GM19438 (cell line): Measurements from ENCODE around the gene KRT6A.

ENCODE experiments used
- ATAC-seq: cut with Tn5 transposase; IDR thresholded peaks from one replicate; pipeline ENCODE4 v1.9.1; 2021; ENCODE audit warnings: low read depth; ENCODE audit not compliant: unreplicated experiment

KRT6A gene

DNA sequence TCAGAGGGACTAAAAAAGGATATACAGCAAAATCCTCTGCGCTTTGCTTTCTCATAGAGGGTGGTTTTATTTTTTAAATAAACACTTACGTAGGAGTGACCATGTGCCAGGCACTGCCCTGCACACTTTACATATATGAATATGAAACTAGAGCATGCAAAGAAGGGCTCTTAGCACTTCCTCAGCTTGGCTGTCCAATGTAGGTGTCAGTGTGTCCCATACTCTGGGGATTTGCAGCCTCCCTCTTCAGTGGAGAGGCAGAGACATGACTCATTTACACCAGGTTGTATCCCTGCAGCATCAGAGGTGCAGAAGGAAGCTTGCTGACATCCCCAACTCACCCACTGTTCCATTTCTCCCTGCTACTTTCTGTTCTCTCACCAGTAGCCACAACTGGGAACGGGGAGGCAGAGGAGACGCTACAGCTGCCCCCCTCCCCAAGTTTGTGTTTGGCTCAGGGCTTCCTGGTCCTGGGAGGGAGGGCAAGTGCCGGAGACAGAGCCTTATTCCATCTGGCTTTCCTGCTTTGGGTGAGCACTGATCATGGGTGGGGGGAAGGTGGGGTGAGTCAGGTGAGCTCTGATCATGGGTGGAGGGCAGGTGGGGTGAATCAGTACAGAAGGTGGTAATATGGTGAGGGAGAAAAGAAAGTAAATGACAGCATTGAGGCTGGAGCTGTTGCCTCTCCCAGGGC, 32.0 kb upstream of the KRT6A start:
- ATAC-seq = no peak

DNA sequence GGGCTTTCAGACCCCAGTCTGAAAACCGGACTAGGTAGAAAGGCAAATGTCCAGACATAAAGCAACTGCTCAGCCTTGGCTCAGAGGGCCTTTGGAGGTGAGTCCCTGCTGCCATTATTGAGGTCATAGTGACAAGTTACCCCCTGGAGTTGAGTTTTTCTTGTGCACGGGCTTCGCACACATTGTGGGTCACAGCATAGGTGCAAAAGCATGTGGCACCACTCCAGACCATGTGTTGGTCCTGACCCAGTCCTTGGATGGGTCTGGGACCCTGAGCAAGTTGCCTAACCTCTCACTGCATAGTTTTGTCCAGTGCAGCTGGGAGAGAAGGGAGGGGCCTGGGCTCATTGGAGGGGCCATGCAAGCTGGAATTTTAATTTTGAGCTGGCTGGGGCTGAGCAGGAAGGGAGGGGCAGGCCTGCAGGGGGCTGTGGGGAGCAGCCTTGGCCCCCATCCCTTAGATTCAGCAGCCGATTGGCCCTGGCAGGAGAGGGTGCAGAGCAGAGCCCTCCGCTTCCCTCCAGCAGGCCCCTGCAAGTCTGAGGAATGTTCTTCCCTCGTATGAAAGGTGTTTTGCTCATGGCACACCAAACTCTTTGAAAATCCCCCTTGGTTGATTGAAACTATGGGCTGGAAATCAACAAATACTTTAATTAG, 31.3 kb upstream of the KRT6A start:
- ATAC-seq = no peak

DNA sequence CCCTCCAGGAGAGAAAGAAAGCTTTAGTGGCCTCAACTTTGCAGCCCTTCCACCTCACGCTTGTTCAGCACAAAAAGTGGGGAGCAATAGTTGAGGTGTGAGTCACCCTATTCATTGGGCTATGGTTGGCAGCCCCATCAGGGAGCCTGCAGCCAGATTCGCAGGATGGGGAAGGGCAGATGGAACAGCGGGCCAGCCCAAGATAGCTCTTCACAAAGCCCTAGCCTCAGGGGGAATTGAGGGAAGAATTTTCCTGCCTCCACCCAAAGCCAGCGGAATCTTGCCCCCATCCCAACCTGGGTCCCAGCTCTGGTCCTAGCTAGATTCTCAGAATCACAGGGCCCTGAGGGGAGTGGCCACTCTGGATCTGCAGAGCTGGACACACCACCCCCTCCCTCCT, 30.8 kb upstream of the KRT6A start:
- no peak for ATAC-seq

- ATAC-seq = no peak
These were observed 29.4 kb upstream of the KRT6A start for GRCh38 chr12:52522346-52523011.

DNA sequence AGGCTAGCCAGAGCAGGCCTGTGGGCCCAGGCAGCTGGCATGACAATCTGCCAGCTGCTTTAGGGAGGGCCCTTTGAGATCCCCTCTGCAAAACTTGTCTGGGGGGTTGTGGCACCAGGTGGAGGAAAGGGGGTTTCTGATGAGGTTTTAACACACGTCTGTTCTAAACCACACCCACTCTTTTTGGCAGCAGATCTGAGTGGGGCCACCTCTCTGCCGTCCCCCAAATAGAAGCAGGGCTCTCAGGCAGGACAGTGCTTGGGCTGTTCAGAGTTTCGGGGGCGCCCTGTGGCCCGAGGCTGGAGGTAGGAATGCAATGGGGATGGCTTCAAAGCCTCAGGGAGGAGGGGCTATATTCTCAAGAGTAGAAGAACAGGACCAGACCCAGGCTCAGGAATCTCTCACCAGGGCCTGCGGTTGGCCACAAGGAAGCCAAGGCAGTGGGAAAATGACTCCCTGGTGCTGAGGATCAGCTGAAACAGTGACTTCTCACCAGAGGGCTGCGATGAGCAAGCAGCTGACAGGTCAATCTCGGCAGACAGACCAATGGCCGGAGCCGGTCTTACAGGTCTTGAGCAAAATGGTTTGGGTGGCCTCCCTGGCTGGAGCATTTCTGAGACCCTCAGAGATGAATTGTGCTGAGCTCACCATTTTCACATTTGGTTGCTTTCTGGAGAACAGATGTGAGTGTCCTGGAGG, 28.7 kb upstream of the KRT6A start:
- ATAC-seq = no peak

DNA sequence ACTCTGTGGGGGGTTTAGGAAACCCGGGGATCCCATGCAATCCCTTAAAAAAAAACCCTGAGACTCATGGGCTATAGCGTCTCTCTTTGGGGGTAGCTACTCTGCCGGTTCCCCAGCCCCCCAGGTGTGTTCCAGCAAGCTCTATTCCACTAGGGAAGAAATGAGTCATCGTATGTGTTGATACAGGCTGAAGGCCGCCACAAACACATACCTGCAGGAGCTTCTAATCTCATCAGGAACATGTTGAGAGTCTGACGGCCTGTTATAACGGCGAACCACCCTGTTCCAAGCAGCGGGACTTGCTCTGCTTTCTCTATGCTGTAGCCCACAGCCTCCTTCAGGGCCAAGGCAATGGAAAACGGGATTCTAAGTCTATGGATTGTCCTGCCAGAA, 28.1 kb upstream of the KRT6A start:
- ATAC-seq = no peak

DNA sequence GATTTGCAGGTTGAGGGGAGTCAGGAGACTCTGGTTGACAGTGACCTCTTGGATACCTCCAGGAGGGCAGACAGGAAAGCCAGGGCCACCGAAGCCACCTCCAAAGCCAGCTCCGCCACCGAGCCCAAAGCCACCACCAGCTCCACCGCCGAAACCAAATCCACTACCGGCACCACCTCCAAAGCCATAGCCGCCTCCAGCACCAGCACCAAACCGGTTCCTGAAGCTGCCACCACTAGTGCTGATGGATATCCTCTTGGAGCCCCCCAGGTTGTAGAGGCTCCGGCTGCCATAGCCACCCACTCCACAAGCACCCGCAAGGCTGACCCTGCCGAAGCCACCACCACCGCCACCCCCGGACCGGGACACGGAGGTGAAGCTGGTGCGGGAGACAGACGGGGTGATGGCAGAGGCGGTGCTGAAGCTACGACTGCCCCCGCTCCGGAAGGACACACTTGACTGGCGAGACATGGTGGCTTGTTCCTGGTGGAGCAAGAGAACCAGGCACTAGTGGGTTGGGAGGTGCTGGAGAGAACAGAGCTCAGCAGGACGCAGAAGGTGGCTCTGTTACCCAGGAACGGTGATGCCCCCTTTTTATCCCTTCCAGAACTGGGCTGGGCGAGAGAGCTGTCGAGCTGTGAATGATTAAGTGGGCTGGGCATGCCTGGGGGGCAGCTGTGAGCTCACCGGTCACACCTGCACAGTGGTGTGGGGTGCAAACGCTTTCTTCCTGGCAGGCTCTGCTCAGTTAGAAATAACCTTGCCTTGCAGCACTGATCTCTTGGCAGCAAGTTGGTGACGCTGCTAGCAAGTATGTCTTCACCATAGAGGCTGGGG, 27.0 kb upstream of the KRT6A start, which contains the start of gene KRT5:
Gene KRT5, minus strand, starts transcription at position 569 of the 837 bp plus-strand sequence. Its CDS starts 98 bp downstream, at position 471.
- no peak for ATAC-seq

- no peak for ATAC-seq
These were observed 26.3 kb upstream of the KRT6A start for GRCh38 chr12:52519387-52519703.

- no peak for ATAC-seq
These were observed 25.7 kb upstream of the KRT6A start for GRCh38 chr12:52518574-52519386.

DNA sequence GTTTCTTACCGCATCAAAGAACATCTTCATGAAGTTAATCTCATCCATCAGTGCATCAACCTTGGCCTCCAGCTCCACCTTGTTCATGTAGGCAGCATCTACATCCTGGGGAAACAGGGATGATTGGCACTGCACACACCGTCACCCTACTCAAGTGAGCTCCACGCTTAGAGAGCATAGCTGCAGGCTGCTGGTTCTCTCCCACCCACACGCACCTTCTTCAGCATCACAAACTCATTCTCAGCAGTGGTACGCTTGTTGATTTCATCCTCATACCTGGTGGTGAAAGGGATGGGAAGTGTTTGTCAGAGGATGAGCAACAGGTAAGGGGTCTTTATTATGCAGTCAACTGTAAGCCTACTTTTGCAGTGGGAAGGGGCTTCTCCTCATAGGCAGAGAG, 24.8 kb upstream of the KRT6A start:
- no peak for ATAC-seq

DNA sequence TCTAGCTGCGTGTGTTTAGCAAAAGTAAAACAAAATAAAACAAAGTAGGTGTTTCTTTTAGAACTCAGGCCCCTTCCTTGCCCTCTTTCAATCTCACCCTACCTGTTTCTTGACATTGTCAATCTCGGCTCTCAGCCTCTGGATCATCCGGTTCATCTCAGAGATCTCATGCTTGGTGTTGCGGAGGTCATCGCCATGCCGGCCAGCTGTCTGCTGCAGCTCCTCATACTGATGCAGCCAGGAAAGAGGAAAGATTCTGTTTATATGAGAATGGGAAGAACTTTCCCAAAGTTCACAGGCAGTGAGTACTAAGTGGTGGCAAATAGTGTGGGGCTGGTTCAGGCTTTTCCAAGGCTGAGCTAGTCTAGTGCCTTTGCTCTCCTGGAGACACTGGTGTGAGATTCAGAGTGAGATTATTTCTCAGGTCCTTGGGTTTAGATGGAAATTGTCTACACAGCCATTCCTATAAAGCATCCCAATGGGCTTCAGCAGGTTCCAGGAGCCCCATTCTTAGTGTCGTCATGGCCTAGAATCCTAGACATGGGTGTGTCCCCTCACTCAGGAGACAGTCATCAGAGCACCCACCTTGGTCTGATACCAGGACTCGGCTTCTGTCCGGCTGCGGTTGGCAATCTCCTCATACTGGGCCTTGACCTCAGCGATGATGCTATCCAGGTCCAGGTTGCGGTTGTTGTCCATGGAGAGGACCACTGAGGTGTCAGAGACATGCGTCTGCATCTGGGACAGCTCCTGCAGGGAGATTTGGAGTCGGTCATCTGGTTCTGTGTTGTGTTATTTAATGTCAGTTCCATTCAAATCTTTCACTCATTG, 24.2 kb upstream of the KRT6A start:
- ATAC-seq = no peak

GRCh38 chr12:52515927-52516831, 23.1 kb upstream of the KRT6A start:
- ATAC-seq = no peak

DNA sequence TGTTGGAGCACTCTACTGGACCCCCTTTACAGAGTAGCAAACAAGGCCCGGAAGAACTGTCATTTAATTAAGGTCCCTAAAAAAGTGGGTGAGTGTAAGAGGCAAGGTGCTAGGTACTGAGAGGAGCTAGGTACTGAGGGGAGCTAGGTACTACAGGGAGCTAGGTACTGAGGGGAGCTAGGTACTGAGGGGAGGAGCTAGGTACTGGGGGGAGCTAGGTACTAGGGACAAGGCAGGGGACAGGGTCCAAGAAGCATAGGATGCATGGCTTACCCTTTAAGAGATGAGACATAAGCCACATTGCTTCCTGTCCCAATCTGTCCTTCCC, 22.2 kb upstream of the KRT6A start:
- ATAC-seq = no peak

GRCh38 chr12:52514471-52515318, 21.6 kb upstream of the KRT6A start:
- no peak for ATAC-seq

DNA sequence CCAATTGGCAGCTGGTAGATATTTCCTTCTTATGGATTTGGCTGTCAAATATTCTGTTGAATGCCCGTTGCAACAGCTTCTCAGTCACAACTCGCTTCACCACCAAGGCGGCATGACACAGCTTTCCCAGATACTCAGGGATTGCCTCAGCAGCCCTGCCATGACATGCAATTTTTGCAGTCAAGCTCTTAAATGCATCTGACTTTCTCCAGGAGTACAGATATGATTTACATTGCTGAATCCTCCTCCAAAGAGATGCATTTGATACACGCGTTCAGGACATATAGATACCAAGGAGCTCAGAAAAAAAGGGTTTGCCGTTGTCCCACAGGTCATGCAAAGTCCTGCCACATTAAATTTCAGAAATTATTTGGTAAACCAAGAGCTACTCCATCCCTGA, 20.7 kb upstream of the KRT6A start:
- ATAC-seq = no peak

GRCh38 chr12:52508211-52508610, 15.2 kb upstream of the KRT6A start:
- ATAC-seq = no peak
